ENCODE measurements around the gene SOWAHA.

Gene SOWAHA

DNA sequence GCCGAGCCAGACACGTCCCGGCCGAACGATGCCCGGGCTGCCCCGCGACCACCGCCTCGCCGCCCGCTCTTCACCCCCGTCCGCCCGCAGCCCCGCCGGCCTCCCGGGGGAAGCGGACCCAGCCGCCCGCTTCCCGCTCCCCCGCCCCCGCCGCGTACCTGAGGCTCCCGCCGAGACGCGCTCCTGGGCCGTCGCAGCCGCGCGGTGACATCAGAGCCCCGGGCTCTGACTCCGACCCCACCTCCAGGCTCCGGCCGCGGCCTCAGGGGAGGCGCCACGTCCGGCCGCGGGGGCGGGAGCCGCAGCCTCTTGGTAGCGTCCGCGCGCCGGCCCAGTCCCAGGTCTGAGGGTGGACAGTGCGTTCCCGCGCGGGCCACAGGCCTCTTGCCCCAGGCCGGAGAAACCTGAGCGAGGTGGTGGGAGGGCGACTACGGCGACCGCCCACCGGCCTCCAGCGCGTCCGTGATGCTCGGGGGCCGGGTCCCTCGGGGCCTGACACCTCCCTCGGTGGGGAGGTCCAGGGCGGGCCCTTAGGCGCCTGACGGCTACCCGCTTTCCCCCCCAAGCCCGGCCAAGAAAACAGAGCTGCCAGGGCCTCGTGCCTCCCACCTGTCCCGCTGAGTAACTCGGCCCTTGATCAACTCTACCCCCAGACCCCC, 17.5 kb downstream of the SOWAHA start, which contains the start of gene SHROOM1:
SHROOM1 (minus strand) TSS at position 212 of the 659 bp plus-strand sequence. CDS start 4,507 bp downstream, outside the sequence.
- H3K27me3 ChIP-seq (ENCODE audit: control insufficient read depth, insufficient read depth, low read length), result peaks cover 63% of the 10 kb centered on the region
- no peaks in the 10 kb centered on the region for H3K9me3 ChIP-seq (ENCODE audit: control insufficient read depth, low read depth, low read length)
- peak within 1 kb of the TSS; percentile 52 for H3K9ac ChIP-seq (ENCODE audit: low read length)
- no peaks in the 10 kb centered on the region for H3K36me3 ChIP-seq (ENCODE audit: control insufficient read depth, low read depth, low read length)
- H3K27ac ChIP-seq (ENCODE audit: low read length), result no peak within 1 kb of the TSS
- H3K4me1 ChIP-seq (ENCODE audit: control insufficient read depth, low read depth, low read length), result peaks cover 7% of the 10 kb centered on the region
- peak within 1 kb of the TSS; percentile 56 for H3K4me3 ChIP-seq (ENCODE audit: low read length)

DNA sequence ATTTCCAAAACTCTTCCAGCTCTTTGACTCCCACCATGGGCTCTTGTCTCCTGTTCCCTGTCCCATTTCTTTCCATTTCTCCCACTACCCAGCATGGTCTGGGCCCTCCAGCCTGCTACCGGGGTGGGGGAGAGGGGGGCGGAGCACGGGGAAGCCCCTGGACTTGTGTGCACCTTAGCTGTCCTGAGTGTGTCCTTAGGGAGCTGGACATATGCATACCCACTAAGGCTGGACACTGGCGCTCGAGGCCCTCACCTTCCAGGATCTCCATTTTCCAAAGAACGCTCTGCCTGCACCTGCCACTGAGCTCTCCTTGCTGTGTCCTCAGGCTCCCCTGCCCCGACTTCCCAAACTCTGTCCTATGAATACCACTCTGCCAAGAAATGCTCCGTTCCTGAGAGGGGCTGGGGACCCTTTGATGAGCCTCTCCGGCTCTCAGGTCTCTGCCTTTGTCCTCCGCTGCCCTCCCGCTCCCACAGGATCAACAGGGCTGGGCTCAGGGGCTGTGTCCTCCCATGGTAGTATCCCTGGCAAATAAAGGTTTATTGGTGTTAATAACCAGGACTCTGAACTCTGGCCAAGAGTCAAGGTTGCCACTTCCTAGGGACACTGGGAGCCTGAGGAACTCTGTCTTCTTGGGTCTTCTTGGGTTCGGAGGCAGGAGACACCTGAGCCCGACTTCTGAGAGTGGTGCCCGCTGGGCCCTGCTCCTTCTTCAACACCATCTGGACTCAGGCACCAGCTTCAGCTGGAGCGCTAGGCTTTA, 18.2 kb downstream of the SOWAHA start:
- Histone ChIP-seq H3K9ac (ENCODE audit: low read length) (peak overlapping the region; percentile 52), H3K36me3 (ENCODE audit: control insufficient read depth, low read depth, low read length) (no peaks in the 10 kb centered on the region), H3K9me3 (ENCODE audit: control insufficient read depth, low read depth, low read length) (no peaks in the 10 kb centered on the region), H3K27me3 (ENCODE audit: control insufficient read depth, insufficient read depth, low read length) (peaks cover 56% of the 10 kb centered on the region), H3K4me1 (ENCODE audit: control insufficient read depth, low read depth, low read length) (peaks cover 2% of the 10 kb centered on the region), H3K4me3 (ENCODE audit: low read length) (peak overlapping the region; percentile 56), H3K27ac (ENCODE audit: low read length) (no peak overlapping the region)

DNA sequence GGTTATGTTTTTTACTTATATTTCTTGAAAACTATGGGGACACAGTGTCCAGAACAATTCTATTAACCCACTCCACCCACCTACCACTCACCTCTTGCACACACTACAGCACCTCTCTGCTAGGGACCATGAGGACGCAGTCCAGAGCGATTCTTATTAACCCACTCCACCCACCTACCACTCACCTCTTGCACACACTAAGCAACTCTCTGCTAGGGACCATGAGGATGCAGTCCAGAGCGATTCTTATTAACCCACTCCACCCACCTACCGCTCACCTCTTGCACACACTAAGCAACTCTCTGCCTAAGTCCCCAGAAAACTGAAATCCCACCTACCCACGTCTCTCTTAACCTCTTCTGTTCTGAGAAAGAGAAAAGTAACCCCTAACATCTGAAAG, 19.5 kb downstream of the SOWAHA start:
- Histone ChIP-seq H3K36me3 (ENCODE audit: control insufficient read depth, low read depth, low read length) (no peaks in the 10 kb centered on the region), H3K4me1 (ENCODE audit: control insufficient read depth, low read depth, low read length) (no peaks in the 10 kb centered on the region), H3K27ac (ENCODE audit: low read length) (no peak overlapping the region), H3K27me3 (ENCODE audit: control insufficient read depth, insufficient read depth, low read length) (peaks cover 43% of the 10 kb centered on the region), H3K9me3 (ENCODE audit: control insufficient read depth, low read depth, low read length) (no peaks in the 10 kb centered on the region), H3K9ac (ENCODE audit: low read length) (no peak overlapping the region), H3K4me3 (ENCODE audit: low read length) (no peak overlapping the region)

DNA sequence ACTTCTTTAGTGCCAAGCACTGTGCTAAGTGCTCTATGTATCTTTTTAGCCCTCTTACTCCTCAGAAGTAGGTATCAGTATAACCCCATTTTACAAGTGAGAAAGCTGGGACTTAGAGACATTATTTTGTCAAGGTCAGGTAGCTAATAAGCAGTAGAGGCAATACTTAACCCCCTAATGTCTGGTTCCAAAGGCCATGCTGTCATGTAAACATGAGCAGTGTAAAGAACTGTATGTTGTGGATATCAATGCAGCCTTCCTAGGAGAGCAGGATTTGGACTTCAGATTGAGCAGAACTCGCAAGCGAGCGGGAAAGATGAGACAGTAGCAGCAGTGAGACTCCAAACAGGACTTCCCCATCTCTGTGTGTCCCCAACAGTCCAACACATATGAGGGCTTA, 21.0 kb downstream of the SOWAHA start:
- Histone ChIP-seq H3K4me3 (ENCODE audit: low read length) (no peak overlapping the region), H3K27ac (ENCODE audit: low read length) (no peak overlapping the region), H3K9ac (ENCODE audit: low read length) (no peak overlapping the region), H3K27me3 (ENCODE audit: control insufficient read depth, insufficient read depth, low read length) (peaks cover 28% of the 10 kb centered on the region), H3K36me3 (ENCODE audit: control insufficient read depth, low read depth, low read length) (no peaks in the 10 kb centered on the region), H3K4me1 (ENCODE audit: control insufficient read depth, low read depth, low read length) (no peaks in the 10 kb centered on the region), H3K9me3 (ENCODE audit: control insufficient read depth, low read depth, low read length) (no peaks in the 10 kb centered on the region)

DNA sequence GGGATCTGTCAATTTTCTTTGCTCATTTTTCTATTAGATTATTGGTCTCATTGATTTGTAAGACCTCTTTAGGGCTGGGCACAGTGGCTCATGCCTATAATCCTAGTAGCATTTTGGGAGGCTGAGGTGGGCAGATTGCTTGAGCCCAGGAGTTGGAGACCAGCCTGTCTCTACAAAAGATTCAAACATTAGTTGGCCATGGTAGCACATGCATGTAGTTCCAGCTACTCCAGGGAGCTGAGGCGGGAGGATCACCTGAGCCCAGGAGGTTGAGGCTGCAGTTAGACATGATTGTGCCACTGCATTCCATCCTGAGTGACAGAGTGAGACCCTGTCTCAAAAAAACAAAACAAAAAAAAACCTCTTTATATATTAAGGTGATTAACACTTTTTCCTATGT, 23.8 kb downstream of the SOWAHA start:
- H3K4me1 ChIP-seq (ENCODE audit: control insufficient read depth, low read depth, low read length), result no peaks in the 10 kb centered on the region
- H3K27me3 ChIP-seq (ENCODE audit: control insufficient read depth, insufficient read depth, low read length), result peaks cover under 1% of the 10 kb centered on the region
- H3K4me3 ChIP-seq (ENCODE audit: low read length), result no peak overlapping the region
- H3K9ac ChIP-seq (ENCODE audit: low read length), result no peak overlapping the region
- no peaks in the 10 kb centered on the region for H3K9me3 ChIP-seq (ENCODE audit: control insufficient read depth, low read depth, low read length)
- no peaks in the 10 kb centered on the region for H3K36me3 ChIP-seq (ENCODE audit: control insufficient read depth, low read depth, low read length)
- H3K27ac ChIP-seq (ENCODE audit: low read length), result no peak overlapping the region

DNA sequence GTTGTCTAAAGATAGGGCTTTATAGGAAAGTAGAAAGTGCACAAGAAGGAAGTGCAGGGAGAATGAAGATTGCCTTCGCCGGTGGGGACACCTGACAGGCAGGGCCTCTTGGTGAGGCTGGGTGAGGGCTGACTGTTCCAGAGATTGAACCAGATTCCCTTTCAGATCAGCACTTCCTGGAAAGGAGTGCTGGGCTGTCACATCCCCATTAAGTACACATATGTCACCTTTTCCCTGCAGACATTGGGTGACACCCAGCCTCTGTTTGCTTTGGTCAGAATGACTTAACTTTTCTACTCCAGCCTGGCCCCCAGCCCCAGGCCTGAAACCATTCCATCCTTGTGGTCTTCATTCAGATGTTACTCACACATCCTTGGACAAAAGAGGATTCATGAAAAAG, 24.8 kb downstream of the SOWAHA start:
- Histone ChIP-seq H3K4me1 (ENCODE audit: control insufficient read depth, low read depth, low read length) (no peaks in the 10 kb centered on the region), H3K27ac (ENCODE audit: low read length) (no peak overlapping the region), H3K4me3 (ENCODE audit: low read length) (no peak overlapping the region), H3K9me3 (ENCODE audit: control insufficient read depth, low read depth, low read length) (no peaks in the 10 kb centered on the region), H3K36me3 (ENCODE audit: control insufficient read depth, low read depth, low read length) (no peaks in the 10 kb centered on the region), H3K27me3 (ENCODE audit: control insufficient read depth, insufficient read depth, low read length) (no peaks in the 10 kb centered on the region), H3K9ac (ENCODE audit: low read length) (no peak overlapping the region)

DNA sequence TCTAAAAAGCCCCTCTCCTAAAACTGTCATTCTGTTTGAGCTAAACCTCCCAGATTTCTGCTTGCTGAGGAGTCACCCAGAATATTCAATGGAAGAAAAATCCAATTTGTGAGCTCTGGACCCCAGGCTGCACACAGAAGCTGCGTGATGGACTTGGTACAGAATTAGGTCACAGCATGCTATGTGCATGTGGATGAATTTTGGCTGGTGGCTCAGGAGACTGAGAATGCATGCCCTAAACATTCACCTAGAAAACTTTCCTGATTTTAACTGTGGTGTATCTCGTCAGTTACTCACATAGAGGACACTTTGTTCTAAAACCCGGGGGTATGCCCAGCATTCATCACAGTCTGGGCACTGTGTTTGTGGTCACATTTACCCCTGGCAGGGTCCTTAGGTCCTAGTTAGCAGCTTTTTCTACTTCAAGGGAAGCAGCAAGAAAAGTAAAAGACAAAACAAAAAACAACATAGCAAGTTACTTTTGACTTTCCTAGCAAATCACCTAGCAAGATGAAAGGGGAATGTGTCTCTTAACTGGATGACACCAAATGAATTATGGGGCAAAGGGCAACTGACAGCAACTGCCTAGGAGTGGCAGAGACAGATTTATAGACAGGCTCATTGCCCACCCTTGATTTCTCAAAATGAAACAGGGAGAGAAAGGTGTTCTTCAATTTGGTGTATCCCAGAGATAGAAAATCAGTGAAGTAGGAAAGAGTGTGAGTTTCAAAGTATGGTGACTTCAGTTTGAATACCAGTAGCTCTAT, 25.6 kb downstream of the SOWAHA start:
- Histone ChIP-seq H3K27me3 (ENCODE audit: control insufficient read depth, insufficient read depth, low read length) (no peaks in the 10 kb centered on the region), H3K36me3 (ENCODE audit: control insufficient read depth, low read depth, low read length) (no peaks in the 10 kb centered on the region), H3K4me3 (ENCODE audit: low read length) (no peak overlapping the region), H3K9me3 (ENCODE audit: control insufficient read depth, low read depth, low read length) (no peaks in the 10 kb centered on the region), H3K9ac (ENCODE audit: low read length) (no peak overlapping the region), H3K4me1 (ENCODE audit: control insufficient read depth, low read depth, low read length) (no peaks in the 10 kb centered on the region), H3K27ac (ENCODE audit: low read length) (no peak overlapping the region)

DNA sequence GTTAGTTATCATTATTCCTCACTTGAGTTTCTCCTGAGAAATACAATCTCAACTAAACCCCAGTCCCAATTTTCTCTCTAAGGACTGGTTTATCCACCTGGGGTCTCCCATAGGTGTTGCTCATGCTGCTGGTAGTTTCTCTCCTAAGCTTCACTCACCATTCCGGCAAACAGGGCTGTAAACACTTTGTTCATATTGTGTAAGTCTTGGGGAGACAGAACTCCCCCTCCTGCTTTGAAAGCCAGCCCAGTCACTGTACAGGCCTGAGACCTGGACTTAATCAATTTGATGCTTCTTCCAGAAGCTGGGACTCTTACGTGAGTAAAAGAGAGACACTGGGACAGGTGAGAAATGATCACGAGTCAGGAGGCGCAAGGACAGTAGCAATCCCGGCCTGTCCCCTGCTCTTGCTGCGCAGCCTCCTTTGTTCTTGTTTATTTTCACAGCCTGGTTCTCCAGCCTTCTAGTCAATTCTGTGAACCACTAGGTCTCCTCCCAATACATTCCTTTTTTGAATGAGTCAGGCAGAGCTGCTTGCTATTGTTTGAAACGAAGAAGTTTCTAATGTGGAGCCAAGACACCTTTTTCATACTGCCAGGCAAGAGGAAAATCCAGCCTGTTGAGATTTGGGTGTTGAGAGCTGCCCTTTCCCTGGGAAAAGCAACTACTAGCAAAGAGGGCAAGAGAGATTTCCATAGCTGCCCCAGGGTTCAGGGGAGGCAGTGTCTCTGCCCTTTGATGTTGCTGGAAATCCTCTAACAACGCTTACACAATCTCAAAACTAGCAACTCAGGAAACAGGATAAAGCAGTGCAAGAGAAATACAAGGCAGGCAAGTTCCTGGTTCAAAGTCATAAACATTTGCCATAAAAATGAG, 26.6 kb downstream of the SOWAHA start:
- no peaks in the 10 kb centered on the region for H3K9me3 ChIP-seq (ENCODE audit: control insufficient read depth, low read depth, low read length)
- H3K36me3 ChIP-seq (ENCODE audit: control insufficient read depth, low read depth, low read length), result no peaks in the 10 kb centered on the region
- no peaks in the 10 kb centered on the region for H3K27me3 ChIP-seq (ENCODE audit: control insufficient read depth, insufficient read depth, low read length)
- no peak overlapping the region for H3K27ac ChIP-seq (ENCODE audit: low read length)
- H3K9ac ChIP-seq (ENCODE audit: low read length), result no peak overlapping the region
- no peak overlapping the region for H3K4me3 ChIP-seq (ENCODE audit: low read length)
- no peaks in the 10 kb centered on the region for H3K4me1 ChIP-seq (ENCODE audit: control insufficient read depth, low read depth, low read length)

DNA sequence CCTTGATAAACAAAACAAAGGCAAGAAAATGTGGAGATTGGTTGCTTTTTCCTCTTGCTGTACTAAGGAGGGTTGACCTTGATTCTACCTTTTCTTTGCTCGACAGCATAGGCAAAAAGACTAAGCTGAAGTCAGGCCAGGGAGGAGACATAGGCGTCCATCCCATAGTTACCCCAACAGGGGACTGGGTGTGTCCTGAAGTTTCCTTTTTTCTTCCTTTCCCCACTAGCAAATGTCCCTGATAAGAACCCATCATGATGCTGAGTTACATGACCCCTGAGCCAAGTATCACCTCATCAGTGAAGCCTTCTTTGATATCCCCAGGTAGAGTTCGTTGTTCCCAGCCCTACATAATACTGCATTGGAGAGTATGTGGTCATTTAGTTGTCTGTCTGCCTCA, 27.2 kb downstream of the SOWAHA start:
- Histone ChIP-seq H3K27ac (ENCODE audit: low read length) (no peak overlapping the region), H3K9me3 (ENCODE audit: control insufficient read depth, low read depth, low read length) (no peaks in the 10 kb centered on the region), H3K4me3 (ENCODE audit: low read length) (no peak overlapping the region), H3K9ac (ENCODE audit: low read length) (no peak overlapping the region), H3K36me3 (ENCODE audit: control insufficient read depth, low read depth, low read length) (no peaks in the 10 kb centered on the region), H3K4me1 (ENCODE audit: control insufficient read depth, low read depth, low read length) (no peaks in the 10 kb centered on the region), H3K27me3 (ENCODE audit: control insufficient read depth, insufficient read depth, low read length) (no peaks in the 10 kb centered on the region)

DNA sequence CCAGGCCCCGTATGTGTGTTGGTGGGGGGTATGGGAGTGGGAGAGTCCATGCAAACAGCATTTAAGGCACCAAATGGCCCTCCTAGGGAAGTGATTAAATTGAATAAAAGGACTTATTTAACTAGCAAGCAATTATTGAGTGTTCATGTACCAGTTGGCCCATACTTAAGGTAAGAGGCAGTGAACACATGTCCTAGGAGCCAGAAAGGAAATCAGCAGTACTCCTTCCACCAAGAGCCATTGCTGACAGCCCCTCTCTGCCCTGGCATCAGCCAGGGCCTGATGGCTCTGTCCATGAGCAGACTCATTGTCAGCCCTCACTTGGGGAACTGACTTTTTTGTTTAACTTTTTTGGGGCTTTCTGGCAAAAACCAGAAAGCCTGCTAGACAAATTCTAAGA, 27.8 kb downstream of the SOWAHA start:
- H3K36me3 ChIP-seq (ENCODE audit: control insufficient read depth, low read depth, low read length), result no peaks in the 10 kb centered on the region
- H3K4me1 ChIP-seq (ENCODE audit: control insufficient read depth, low read depth, low read length), result no peaks in the 10 kb centered on the region
- no peaks in the 10 kb centered on the region for H3K27me3 ChIP-seq (ENCODE audit: control insufficient read depth, insufficient read depth, low read length)
- H3K27ac ChIP-seq (ENCODE audit: low read length), result no peak overlapping the region
- no peak overlapping the region for H3K4me3 ChIP-seq (ENCODE audit: low read length)
- no peak overlapping the region for H3K9ac ChIP-seq (ENCODE audit: low read length)
- no peaks in the 10 kb centered on the region for H3K9me3 ChIP-seq (ENCODE audit: control insufficient read depth, low read depth, low read length)

DNA sequence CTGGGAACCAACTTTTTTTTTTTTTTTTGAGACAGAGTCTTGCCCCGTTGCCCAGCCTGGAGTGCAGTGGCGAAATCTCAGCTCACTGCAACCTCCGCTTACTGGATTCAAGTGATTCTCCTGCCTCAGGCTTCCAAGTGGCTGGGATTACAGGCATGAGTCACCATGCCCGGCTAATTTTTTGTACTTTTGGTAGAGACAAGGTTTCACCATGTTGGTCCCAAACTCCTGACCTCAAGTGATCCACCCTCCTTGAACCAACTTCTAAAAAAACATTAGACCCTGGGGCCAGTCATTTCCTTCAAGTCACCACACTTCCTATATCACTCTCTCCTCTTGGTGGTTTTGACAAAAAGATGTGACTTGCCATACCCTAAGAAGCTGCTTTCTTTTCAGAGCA, 28.2 kb downstream of the SOWAHA start:
- no peak overlapping the region for H3K9ac ChIP-seq (ENCODE audit: low read length)
- H3K4me1 ChIP-seq (ENCODE audit: control insufficient read depth, low read depth, low read length), result no peaks in the 10 kb centered on the region

More for the DNA sequence above, 28.2 kb downstream of the SOWAHA start:
- no peaks in the 10 kb centered on the region for H3K36me3 ChIP-seq (ENCODE audit: control insufficient read depth, low read depth, low read length)
- no peaks in the 10 kb centered on the region for H3K9me3 ChIP-seq (ENCODE audit: control insufficient read depth, low read depth, low read length)
- H3K4me3 ChIP-seq (ENCODE audit: low read length), result no peak overlapping the region
- no peaks in the 10 kb centered on the region for H3K27me3 ChIP-seq (ENCODE audit: control insufficient read depth, insufficient read depth, low read length)
- no peak overlapping the region for H3K27ac ChIP-seq (ENCODE audit: low read length)
